ENCODE measurements around the gene SPI1. TPM values are rescaled to one million over a fixed set of nuclear protein-coding genes. Genes with fewer than 3 reads are reported as not detected.

SPI1 gene
- total RNA-seq, 1 experiment from 2014 or later: 0.22 TPM

DNA sequence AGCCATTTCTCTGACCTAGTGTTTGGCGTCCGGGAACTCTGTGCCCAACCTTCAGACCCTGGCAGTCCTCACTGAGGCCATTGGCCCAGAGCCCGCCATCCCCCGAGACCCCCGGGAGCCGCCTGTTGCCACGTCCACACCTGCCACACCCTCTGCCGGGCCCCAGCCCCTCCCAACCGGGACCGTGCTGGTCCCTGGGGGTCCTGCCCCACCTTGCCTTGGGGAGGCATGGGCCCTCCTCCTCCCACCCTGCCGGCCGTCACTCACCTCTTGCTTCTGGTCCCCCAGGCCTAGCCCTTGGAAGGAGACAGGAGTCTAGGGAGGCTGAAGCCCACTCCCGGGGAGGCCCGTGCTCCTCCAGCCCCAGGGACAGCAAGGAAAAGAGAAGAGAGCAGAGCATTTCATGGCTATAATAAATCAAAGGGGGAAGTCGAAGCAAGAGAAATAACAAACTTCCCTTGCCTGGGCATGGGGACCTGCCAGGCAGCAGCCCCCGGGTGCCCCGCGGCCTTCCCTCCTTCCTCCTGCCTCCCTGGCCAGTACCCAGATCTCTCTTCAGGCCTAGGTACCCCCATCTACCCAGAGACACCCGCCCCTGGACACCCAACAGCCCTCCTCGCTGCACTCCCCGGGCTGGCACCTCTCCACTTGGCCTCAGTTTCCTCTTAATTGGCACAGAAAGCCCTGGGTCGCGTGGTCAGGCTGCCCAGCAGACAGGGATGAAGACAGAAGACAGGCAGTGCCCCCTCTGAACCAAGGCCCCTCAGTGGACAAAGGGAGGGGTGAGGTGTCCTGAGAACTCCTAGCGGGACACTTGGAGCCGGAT lies 17.1 kb upstream of the SPI1 start:
- Histone ChIP-seq H3K27me3 (ENCODE audit: low read length) (no peaks in the 10 kb centered on the region), H3F3A (ENCODE audit: low read length, unreplicated experiment) (no peaks in the 10 kb centered on the region), H3K9ac (ENCODE audit: low read length) (no peak overlapping the region), H3K4me3 (ENCODE audit: low read length) (no peak overlapping the region), H3K27ac (ENCODE audit: low read length) (no peak overlapping the region), H3K9me2 (replicated peaks; ENCODE audit: low read length) (no peaks in the 10 kb centered on the region), H3K36me3 (ENCODE audit: low read depth, low read length) (no peaks in the 10 kb centered on the region), H3K4me2 (ENCODE audit: low read length) (no peak overlapping the region), H2AFZ (ENCODE audit: low read length) (no peak overlapping the region), H3K4me1 (ENCODE audit: insufficient read depth, low read length) (no peaks in the 10 kb centered on the region), H4K20me1 (ENCODE audit: low read length) (no peaks in the 10 kb centered on the region), H3K79me2 (ENCODE audit: low read length) (no peaks in the 10 kb centered on the region), H3K9me3 (ENCODE audit: low read length) (no peaks in the 10 kb centered on the region)
- no TSS peak for BruUV-seq (replicated peaks)
- no peak for TF ChIP-seq EZH2phosphoT487 (IDR thresholded peaks at IDR 0.05; ENCODE audit: borderline replicate concordance, low read length)
- TF ChIP-seq, protein P1, sequence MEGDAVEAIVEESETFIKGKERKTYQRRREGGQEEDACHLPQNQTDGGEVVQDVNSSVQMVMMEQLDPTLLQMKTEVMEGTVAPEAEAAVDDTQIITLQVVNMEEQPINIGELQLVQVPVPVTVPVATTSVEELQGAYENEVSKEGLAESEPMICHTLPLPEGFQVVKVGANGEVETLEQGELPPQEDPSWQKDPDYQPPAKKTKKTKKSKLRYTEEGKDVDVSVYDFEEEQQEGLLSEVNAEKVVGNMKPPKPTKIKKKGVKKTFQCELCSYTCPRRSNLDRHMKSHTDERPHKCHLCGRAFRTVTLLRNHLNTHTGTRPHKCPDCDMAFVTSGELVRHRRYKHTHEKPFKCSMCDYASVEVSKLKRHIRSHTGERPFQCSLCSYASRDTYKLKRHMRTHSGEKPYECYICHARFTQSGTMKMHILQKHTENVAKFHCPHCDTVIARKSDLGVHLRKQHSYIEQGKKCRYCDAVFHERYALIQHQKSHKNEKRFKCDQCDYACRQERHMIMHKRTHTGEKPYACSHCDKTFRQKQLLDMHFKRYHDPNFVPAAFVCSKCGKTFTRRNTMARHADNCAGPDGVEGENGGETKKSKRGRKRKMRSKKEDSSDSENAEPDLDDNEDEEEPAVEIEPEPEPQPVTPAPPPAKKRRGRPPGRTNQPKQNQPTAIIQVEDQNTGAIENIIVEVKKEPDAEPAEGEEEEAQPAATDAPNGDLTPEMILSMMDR (conservative IDR thresholded peaks at IDR 0.05; ENCODE audit: low read depth, low read length): no peak
- no peak for TF ChIP-seq EZH2 (IDR thresholded peaks at IDR 0.05; ENCODE audit: low read length, unreplicated experiment)
- DNase-seq (no peak), ATAC-seq (no peak)
- intact Hi-C loops (cut with micrococcal nuclease): no loop called here
- CTCF ChIA-PET: no interaction called here
- POLR2A ChIA-PET (ENCODE audit: unreplicated experiment): no interaction called here

DNA sequence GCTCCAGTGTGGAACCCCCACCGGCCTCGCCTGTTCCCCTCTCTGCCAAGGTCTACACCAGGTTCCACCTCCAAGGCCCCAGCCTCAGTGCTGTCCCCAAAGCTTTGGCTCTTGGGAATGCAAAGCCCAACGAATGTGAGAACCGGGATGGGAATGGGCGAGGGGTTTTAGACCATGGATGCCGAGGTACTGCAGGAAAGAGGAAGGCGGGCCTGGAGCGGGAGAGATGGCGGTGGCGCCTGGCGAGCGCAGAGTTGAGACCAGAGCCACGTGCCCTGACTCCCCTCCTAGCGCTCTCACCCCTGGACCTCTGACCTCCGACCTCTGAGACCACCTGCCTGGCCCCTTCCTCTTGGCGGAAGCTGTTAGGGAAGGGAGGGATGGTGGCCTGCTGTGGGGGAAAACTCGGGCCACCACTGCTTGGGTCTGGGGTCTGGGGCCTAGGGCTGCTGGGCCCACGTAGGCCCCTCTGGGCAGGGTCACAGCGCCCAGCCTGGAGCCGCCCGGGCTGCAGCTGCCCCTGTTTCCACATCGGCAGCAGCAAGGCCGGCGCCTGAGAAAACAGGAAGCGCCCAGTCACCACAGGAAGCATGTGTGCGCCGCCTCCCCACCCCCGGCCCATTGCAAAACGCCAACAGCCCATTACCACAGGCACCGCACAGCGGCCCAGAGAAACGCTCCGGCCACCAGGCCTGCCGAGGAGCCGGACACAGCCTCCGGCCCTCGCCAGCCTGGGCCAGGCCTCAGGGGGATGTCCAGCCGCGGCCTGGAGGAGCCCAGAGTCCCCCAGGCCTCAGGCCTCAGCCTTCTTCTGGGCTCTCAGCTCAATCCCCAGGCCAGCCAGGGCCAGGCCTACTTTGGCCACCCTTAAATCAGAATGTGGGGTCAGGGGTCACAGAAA lies 16.2 kb upstream of the SPI1 start:
- DNase-seq (no peak), ATAC-seq (no peak)
- CTCF ChIA-PET: no interaction called here
- Histone ChIP-seq H3K9me3 (ENCODE audit: low read length) (no peaks in the 10 kb centered on the region), H3K36me3 (ENCODE audit: low read depth, low read length) (no peaks in the 10 kb centered on the region), H3F3A (ENCODE audit: low read length, unreplicated experiment) (no peaks in the 10 kb centered on the region), H4K20me1 (ENCODE audit: low read length) (no peaks in the 10 kb centered on the region), H3K4me1 (ENCODE audit: insufficient read depth, low read length) (no peaks in the 10 kb centered on the region), H3K27ac (ENCODE audit: low read length) (no peak overlapping the region), H3K79me2 (ENCODE audit: low read length) (no peaks in the 10 kb centered on the region), H3K4me2 (ENCODE audit: low read length) (no peak overlapping the region), H3K4me3 (ENCODE audit: low read length) (no peak overlapping the region), H3K9ac (ENCODE audit: low read length) (no peak overlapping the region), H3K27me3 (ENCODE audit: low read length) (no peaks in the 10 kb centered on the region), H2AFZ (ENCODE audit: low read length) (no peak overlapping the region), H3K9me2 (replicated peaks; ENCODE audit: low read length) (no peaks in the 10 kb centered on the region)
- intact Hi-C loops (cut with micrococcal nuclease): no loop called here
- POLR2A ChIA-PET (ENCODE audit: unreplicated experiment): no interaction called here
- BruUV-seq (replicated peaks): no TSS peak
- no peak for TF ChIP-seq EZH2phosphoT487 (IDR thresholded peaks at IDR 0.05; ENCODE audit: borderline replicate concordance, low read length)
- TF ChIP-seq, protein P1 (conservative IDR thresholded peaks at IDR 0.05; ENCODE audit: low read depth, low read length): no peak
- no peak for TF ChIP-seq EZH2 (IDR thresholded peaks at IDR 0.05; ENCODE audit: low read length, unreplicated experiment)

DNA sequence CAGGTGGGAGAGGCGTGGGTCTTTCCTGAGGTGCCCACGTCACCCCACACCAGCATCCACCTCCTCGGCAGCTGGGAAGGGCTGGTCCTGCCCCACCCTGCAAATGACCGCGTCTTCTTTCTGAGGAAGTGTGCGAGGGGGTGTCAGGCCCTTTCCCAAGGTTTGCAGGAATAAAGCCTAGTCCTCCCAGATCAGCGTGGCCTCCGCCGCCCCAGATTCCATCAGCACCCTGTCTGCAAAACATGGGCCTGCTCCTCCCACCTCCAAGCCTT lies 15.6 kb upstream of the SPI1 start:
- intact Hi-C loops (cut with micrococcal nuclease): no loop called here
- CTCF ChIA-PET: no interaction called here

More for the DNA sequence above, 15.6 kb upstream of the SPI1 start:
- DNase-seq (no peak), ATAC-seq (no peak)
- H3K27me3 ChIP-seq (ENCODE audit: low read length): no peaks in the 10 kb centered on the region
- H3K4me3 ChIP-seq (ENCODE audit: low read length): no peak overlapping the region
- H3K9ac ChIP-seq (ENCODE audit: low read length): no peak overlapping the region
- H3K9me3 ChIP-seq (ENCODE audit: low read length): no peaks in the 10 kb centered on the region
- H3K27ac ChIP-seq (ENCODE audit: low read length): no peak overlapping the region
- H3K79me2 ChIP-seq (ENCODE audit: low read length): no peaks in the 10 kb centered on the region
- no TSS peak for BruUV-seq (replicated peaks)
- H3K9me2 ChIP-seq (replicated peaks; ENCODE audit: low read length): no peaks in the 10 kb centered on the region
- no peak overlapping the region for H3K4me2 ChIP-seq (ENCODE audit: low read length)
- H2AFZ ChIP-seq (ENCODE audit: low read length): no peak overlapping the region
- POLR2A ChIA-PET (ENCODE audit: unreplicated experiment): no interaction called here
- no peaks in the 10 kb centered on the region for H3F3A ChIP-seq (ENCODE audit: low read length, unreplicated experiment)
- H3K4me1 ChIP-seq (ENCODE audit: insufficient read depth, low read length): no peaks in the 10 kb centered on the region
- H3K36me3 ChIP-seq (ENCODE audit: low read depth, low read length): no peaks in the 10 kb centered on the region
- TF ChIP-seq, protein P1 (conservative IDR thresholded peaks at IDR 0.05; ENCODE audit: low read depth, low read length): no peak
- no peak for TF ChIP-seq EZH2 (IDR thresholded peaks at IDR 0.05; ENCODE audit: low read length, unreplicated experiment)
- TF ChIP-seq EZH2phosphoT487 (IDR thresholded peaks at IDR 0.05; ENCODE audit: borderline replicate concordance, low read length): no peak
- H4K20me1 ChIP-seq (ENCODE audit: low read length): no peaks in the 10 kb centered on the region

All from PC-3 (cell line).